ENCODE results near the gene CNNM1. TPM values are rescaled to one million over a fixed set of nuclear protein-coding genes. Genes with fewer than 3 reads are reported as not detected.

CNNM1 gene
- total RNA-seq, 1 experiment from 2014 or later = not detected

Other genes with a start within 250 kb of the CNNM1 start
- gene HPSE2, start 93.5 kb upstream of the CNNM1 start, total RNA-seq (2014; rRNA removed; shearing (Covaris generic)) = not detected in 2 replicates
- gene GOT1, start 101.3 kb downstream of the CNNM1 start, total RNA-seq (2014; rRNA removed; shearing (Covaris generic)) = 50.7 and 58.8 TPM in 2 replicates
- gene NKX2-3, start 203.6 kb downstream of the CNNM1 start, total RNA-seq (2014; rRNA removed; shearing (Covaris generic)) = not detected in 2 replicates